GM19240 (cell line): Measurements from ENCODE around the gene PCDHGB5.
"Not testable (repeated sequence)": the region's sequence is repeated elsewhere in the genome, so short reads cannot be mapped to it uniquely, and the experiment has no call there.

Experiments
- DNase-seq: peaks from one replicate; pipeline ENCODE4 v3.0.0; 2011; ENCODE audit warnings: low spot score; ENCODE audit not compliant: insufficient read length

The PCDHGB5 gene

GRCh38 chr5:141409598-141410306 is 12.0 kb downstream of the PCDHGB5 start:
- DNase-seq = no peak

- DNase-seq = no peak
These were observed 13.8 kb downstream of the PCDHGB5 start for GRCh38 chr5:141411575-141411974.

DNA sequence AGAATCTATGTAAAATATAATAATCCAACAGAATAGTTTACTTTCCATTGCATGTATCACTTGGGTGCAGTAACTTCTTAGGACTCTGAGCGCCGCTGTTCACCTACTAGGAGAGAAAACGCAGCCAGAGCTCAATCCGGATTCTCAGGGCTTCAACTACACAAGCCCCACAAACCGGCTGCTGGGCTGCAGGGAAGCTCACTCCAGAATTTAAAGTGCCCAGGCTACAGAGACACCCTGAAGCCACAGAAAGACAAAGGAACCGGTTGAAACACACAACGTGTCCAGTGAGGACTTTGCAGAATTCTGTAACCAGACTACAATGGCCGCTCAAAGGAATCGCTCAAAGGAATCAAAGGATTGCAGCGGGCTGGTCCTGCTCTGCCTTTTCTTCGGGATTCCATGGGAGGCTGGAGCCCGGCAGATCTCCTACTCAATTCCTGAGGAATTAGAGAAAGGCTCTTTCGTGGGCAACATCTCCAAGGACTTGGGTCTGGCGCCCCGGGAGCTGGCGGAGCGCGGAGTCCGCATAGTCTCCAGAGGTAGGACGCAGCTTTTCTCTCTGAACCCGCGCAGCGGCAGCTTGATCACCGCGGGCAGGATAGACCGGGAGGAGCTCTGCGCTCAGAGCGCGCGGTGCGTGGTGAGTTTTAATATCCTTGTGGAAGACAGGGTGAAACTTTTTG is 15.2 kb downstream of the PCDHGB5 start, which contains the start of gene PCDHGA10:
Gene PCDHGA10, plus strand, starts transcription at position 134 of the 686 bp plus-strand sequence. Its CDS starts 189 bp downstream, at position 323.
- DNase-seq = peak; percentile 55

- no peak for DNase-seq
These were observed 15.9 kb downstream of the PCDHGB5 start for GRCh38 chr5:141413540-141414069.

DNA sequence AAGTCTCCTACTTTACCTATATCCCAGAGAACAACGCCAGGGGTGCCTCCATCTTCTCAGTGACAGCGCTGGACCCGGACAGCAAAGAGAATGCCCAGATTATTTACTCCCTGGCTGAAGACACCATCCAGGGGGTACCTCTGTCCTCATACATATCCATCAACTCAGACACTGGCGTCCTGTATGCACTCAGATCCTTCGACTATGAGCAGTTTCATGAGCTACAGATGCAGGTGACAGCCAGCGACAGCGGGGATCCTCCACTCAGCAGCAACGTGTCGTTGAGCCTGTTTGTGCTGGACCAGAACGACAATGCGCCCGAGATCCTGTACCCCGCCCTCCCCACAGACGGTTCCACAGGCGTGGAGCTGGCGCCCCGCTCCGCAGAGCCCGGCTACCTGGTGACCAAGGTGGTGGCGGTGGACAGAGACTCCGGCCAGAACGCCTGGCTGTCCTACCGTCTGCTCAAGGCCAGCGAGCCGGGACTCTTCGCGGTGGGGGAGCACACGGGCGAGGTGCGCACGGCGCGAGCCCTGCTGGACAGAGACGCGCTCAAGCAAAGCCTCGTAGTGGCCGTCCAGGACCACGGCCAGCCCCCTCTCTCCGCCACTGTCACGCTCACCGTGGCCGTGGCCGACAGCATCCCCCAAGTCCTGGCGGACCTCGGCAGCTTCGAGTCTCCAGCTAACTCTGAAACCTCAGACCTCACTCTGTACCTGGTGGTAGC is 17.0 kb downstream of the PCDHGB5 start:
- DNase-seq = not testable (repeated sequence)

GRCh38 chr5:141415275-141415618 is 17.5 kb downstream of the PCDHGB5 start:
- DNase-seq = not testable (repeated sequence)

GRCh38 chr5:141417494-141418172 is 19.9 kb downstream of the PCDHGB5 start, which contains the start of gene PCDHGB7:
PCDHGB7 (plus strand) TSS chr5:141417677; CDS start chr5:141417860, 183 bp downstream.
- peak; percentile 55 for DNase-seq

DNA sequence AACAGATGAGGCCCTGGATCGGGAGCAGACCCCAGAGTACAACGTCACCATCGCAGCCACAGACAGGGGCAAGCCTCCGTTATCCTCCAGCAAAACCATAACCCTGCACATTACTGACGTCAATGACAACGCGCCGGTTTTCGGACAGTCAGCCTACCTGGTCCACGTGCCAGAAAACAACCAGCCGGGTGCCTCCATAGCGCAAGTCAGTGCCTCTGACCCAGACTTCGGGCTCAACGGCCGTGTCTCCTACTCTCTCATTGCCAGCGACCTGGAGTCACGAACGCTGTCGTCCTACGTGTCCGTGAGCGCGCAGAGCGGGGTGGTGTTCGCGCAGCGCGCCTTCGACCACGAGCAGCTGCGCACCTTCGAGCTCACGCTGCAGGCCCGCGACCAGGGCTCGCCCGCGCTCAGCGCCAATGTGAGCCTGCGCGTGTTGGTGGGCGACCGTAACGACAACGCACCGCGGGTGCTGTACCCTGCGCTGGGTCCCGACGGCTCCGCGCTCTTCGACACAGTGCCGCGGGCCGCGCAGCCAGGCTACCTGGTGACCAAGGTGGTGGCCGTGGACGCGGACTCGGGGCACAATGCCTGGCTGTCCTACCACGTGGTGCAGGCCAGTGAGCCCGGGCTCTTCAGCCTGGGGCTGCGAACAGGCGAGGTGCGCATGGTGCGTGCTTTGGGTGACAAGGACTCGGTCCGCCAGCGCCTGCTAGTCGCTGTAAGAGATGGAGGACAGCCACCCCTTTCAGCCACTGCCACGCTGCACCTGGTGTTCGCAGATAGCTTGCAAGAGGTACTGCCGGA is 21.5 kb downstream of the PCDHGB5 start:
- no peak for DNase-seq

- no peak for DNase-seq
These were observed 23.2 kb downstream of the PCDHGB5 start, which contains the start of gene PCDHGA11 for GRCh38 chr5:141420855-141421488. PCDHGA11 (plus strand) TSS chr5:141421051; CDS start chr5:141421228, 177 bp downstream.

- DNase-seq = no peak
These were observed 23.7 kb downstream of the PCDHGB5 start for GRCh38 chr5:141421489-141421855.

GRCh38 chr5:141422742-141423291 is 25.1 kb downstream of the PCDHGB5 start:
- DNase-seq = no peak

GRCh38 chr5:141427783-141428426 is 30.2 kb downstream of the PCDHGB5 start:
- no peak for DNase-seq

DNA sequence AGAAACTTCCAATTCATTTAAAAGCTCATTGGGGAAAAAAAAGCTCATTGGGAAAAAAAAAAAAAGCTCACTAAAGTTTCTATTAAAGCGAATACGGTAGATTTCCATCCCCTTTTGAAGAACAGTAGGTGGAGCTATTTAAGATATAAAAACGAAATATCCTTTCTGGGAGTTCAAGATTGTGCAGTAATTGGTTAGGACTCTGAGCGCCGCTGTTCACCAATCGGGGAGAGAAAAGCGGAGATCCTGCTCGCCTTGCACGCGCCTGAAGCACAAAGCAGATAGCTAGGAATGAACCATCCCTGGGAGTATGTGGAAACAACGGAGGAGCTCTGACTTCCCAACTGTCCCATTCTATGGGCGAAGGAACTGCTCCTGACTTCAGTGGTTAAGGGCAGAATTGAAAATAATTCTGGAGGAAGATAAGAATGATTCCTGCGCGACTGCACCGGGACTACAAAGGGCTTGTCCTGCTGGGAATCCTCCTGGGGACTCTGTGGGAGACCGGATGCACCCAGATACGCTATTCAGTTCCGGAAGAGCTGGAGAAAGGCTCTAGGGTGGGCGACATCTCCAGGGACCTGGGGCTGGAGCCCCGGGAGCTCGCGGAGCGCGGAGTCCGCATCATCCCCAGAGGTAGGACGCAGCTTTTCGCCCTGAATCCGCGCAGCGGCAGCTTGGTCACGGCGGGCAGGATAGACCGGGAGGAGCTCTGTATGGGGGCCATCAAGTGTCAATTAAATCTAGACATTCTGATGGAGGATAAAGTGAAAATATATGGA is 32.8 kb downstream of the PCDHGB5 start, which contains the start of gene PCDHGA12:
Gene PCDHGA12, plus strand, starts transcription at position 176 of the 782 bp plus-strand sequence. Its CDS starts 253 bp downstream, at position 429.
- no peak for DNase-seq

- no peak for DNase-seq
These were observed 33.5 kb downstream of the PCDHGB5 start for GRCh38 chr5:141431286-141431685.

DNA sequence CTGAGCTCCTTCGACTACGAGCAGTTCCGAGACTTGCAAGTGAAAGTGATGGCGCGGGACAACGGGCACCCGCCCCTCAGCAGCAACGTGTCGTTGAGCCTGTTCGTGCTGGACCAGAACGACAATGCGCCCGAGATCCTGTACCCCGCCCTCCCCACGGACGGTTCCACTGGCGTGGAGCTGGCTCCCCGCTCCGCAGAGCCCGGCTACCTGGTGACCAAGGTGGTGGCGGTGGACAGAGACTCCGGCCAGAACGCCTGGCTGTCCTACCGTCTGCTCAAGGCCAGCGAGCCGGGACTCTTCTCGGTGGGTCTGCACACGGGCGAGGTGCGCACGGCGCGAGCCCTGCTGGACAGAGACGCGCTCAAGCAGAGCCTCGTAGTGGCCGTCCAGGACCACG is 34.6 kb downstream of the PCDHGB5 start:
- not testable (repeated sequence) for DNase-seq

DNA sequence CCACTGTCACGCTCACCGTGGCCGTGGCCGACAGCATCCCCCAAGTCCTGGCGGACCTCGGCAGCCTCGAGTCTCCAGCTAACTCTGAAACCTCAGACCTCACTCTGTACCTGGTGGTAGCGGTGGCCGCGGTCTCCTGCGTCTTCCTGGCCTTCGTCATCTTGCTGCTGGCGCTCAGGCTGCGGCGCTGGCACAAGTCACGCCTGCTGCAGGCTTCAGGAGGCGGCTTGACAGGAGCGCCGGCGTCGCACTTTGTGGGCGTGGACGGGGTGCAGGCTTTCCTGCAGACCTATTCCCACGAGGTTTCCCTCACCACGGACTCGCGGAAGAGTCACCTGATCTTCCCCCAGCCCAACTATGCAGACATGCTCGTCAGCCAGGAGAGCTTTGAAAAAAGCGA is 35.0 kb downstream of the PCDHGB5 start:
- DNase-seq = not testable (repeated sequence)

DNA sequence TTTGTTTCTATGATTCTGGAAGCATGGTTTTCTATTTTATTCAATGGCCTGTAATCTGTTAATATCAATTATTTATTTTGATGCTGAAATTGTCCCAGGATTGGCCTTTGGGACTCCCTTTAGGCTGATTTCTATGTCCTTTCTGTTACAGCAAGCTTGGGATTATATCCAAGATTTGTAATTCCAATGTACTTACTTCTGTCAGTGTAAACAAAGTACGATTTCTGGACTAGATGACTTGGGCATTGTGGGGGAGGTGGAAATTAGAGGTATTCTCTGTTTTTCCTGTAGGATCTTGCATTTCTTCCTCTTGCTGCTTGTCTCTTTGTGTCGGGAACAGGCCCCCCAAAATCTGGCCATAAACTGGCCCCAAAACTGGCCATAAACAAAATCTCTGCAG is 36.3 kb downstream of the PCDHGB5 start:
- no peak for DNase-seq

GRCh38 chr5:141437221-141437620 is 39.5 kb downstream of the PCDHGB5 start:
- no peak for DNase-seq
